C4-2B (cell line): Measurements from ENCODE around the gene CCDC9.

ENCODE experiments used
- H3K27ac ChIP-seq: fragments of 450-650 bp; 2 replicates; pipeline ENCODE4 v1.5.1; 2017
- CTCF ChIP-seq: fragments of 450-650 bp; conservative IDR thresholded peaks from 2 replicates; pipeline ENCODE4 v1.5.1; 2017; ENCODE audit warnings: mild to moderate bottlenecking
- ZFX ChIP-seq: fragments of 450-650 bp; IDR thresholded peaks from 2 replicates; pipeline ENCODE4 v1.6.1; 2017

Gene CCDC9

GRCh38 chr19:47269596-47269995 lies 13.3 kb downstream of the CCDC9 start:
- no peak overlapping the region for H3K27ac ChIP-seq
- TF ChIP-seq CTCF, result no peak
- no peak for TF ChIP-seq ZFX

GRCh38 chr19:47270408-47270807 lies 14.1 kb downstream of the CCDC9 start:
- H3K27ac ChIP-seq, result no peak overlapping the region
- no peak for TF ChIP-seq ZFX
- no peak for TF ChIP-seq CTCF

GRCh38 chr19:47271949-47272348 lies 15.6 kb downstream of the CCDC9 start:
- TF ChIP-seq ZFX, result no peak
- TF ChIP-seq CTCF, result no peak
- no peak overlapping the region for H3K27ac ChIP-seq

- TF ChIP-seq CTCF, result no peak
- TF ChIP-seq ZFX, result no peak
- peak overlapping the region; percentile 95 for H3K27ac ChIP-seq
Measured at GRCh38 chr19:47272448-47273312, 16.4 kb downstream of the CCDC9 start.

- no peak for TF ChIP-seq ZFX
- TF ChIP-seq CTCF, result no peak
- H3K27ac ChIP-seq, result peak overlapping the region; percentile 95
Measured at GRCh38 chr19:47273313-47274070, 17.2 kb downstream of the CCDC9 start.

GRCh38 chr19:47274071-47274890 lies 18.0 kb downstream of the CCDC9 start, which contains the start of gene INAFM1:
Gene INAFM1, plus strand, starts transcription at chr19:47274885. Its CDS starts 35 bp downstream, at chr19:47274920.
- peak within 1 kb of the TSS; percentile 95 for H3K27ac ChIP-seq
- TF ChIP-seq ZFX (no peak), CTCF (no peak)
